ENCODE results near the gene HYAL3. TPM values are rescaled to one million over a fixed set of nuclear protein-coding genes. Genes with fewer than 3 reads are reported as not detected.

The HYAL3 gene
- total and polyA plus RNA-seq, 2 donors, result 2.5 TPM

Other genes starting within 250 kb of the HYAL3 start
- 142 TPM for gene RBM5, start 210.5 kb downstream of the HYAL3 start, total RNA-seq
- 219 TPM for gene RBM5, start 210.5 kb downstream of the HYAL3 start, polyA plus RNA-seq
- 4.4 TPM for gene SEMA3F, start 144.1 kb downstream of the HYAL3 start, total RNA-seq
- gene SEMA3F, start 144.1 kb downstream of the HYAL3 start, polyA plus RNA-seq, result 19.7 TPM
- gene GNAT1, start 107.8 kb downstream of the HYAL3 start, total RNA-seq, result 0.05 TPM
- gene GNAT1, start 107.8 kb downstream of the HYAL3 start, polyA plus RNA-seq, result 0.05 TPM
- 0.05 TPM for gene SLC38A3, start 94.1 kb downstream of the HYAL3 start, total RNA-seq
- 0.18 TPM for gene SLC38A3, start 94.1 kb downstream of the HYAL3 start, polyA plus RNA-seq
- 177 TPM for gene GNAI2, start 63.2 kb downstream of the HYAL3 start, total RNA-seq
- 187 TPM for gene GNAI2, start 63.2 kb downstream of the HYAL3 start, polyA plus RNA-seq
- 0.66 TPM for gene SEMA3B, start 30.3 kb downstream of the HYAL3 start, total RNA-seq
- gene SEMA3B, start 30.3 kb downstream of the HYAL3 start, polyA plus RNA-seq, result 4.8 TPM
- gene LSMEM2, start 20.3 kb downstream of the HYAL3 start, total RNA-seq, result not detected
- 0.11 TPM for gene LSMEM2, start 20.3 kb downstream of the HYAL3 start, polyA plus RNA-seq
- gene IFRD2, start 7.0 kb downstream of the HYAL3 start, total RNA-seq, result 31.0 TPM
- 52.3 TPM for gene IFRD2, start 7.0 kb downstream of the HYAL3 start, polyA plus RNA-seq
- 6.4 TPM for gene NAA80, start within 50 bp of the HYAL3 start, total RNA-seq
- 23.7 TPM for gene NAA80, start within 50 bp of the HYAL3 start, polyA plus RNA-seq
- gene HYAL1, start 4.2 kb upstream of the HYAL3 start, total RNA-seq, result 0.09 TPM
- 1.8 TPM for gene HYAL1, start 4.2 kb upstream of the HYAL3 start, polyA plus RNA-seq
- 15.2 TPM for gene HYAL2, start 23.3 kb upstream of the HYAL3 start, total RNA-seq
- gene HYAL2, start 23.3 kb upstream of the HYAL3 start, polyA plus RNA-seq, result 32.7 TPM
- 23.6 TPM for gene TUSC2, start 28.8 kb upstream of the HYAL3 start, total RNA-seq
- gene TUSC2, start 28.8 kb upstream of the HYAL3 start, polyA plus RNA-seq, result 27.5 TPM
- gene RASSF1, start 41.4 kb upstream of the HYAL3 start, total RNA-seq, result 17.6 TPM
- 40.3 TPM for gene RASSF1, start 41.4 kb upstream of the HYAL3 start, polyA plus RNA-seq
- 0.66 TPM for gene ZMYND10, start 46.3 kb upstream of the HYAL3 start, total RNA-seq
- gene ZMYND10, start 46.3 kb upstream of the HYAL3 start, polyA plus RNA-seq, result 5.5 TPM
- gene NPRL2, start 51.4 kb upstream of the HYAL3 start, total RNA-seq, result 30.9 TPM
- 24.5 TPM for gene NPRL2, start 51.4 kb upstream of the HYAL3 start, polyA plus RNA-seq
- gene CYB561D2, start 51.5 kb upstream of the HYAL3 start, total RNA-seq, result 20.4 TPM
- 28.5 TPM for gene CYB561D2, start 51.5 kb upstream of the HYAL3 start, polyA plus RNA-seq
- 17.3 TPM for gene TMEM115, start 60.1 kb upstream of the HYAL3 start, total RNA-seq
- 21.9 TPM for gene TMEM115, start 60.1 kb upstream of the HYAL3 start, polyA plus RNA-seq
- 0.57 TPM for gene CACNA2D2, start 204.2 kb upstream of the HYAL3 start, total RNA-seq
- gene CACNA2D2, start 204.2 kb upstream of the HYAL3 start, polyA plus RNA-seq, result 1.5 TPM

Data from thymus (tissue), 2 donors.